Loucy (cell line): ENCODE measurements around the gene RBPMS2.

Source experiments
- CTCF ChIP-seq: fragments of 200-600 bp; sonication (generic); conservative IDR thresholded peaks from 2 replicates; pipeline ENCODE4 v1.5.1; 2014; ENCODE audit warnings: mild to moderate bottlenecking, antibody characterized with exemption, low read length
- EZH2phosphoT487 ChIP-seq: fragments of 200-600 bp; IDR thresholded peaks from 2 replicates; pipeline ENCODE4 v1.6.1; 2018; ENCODE audit warnings: antibody characterized with exemption, mild to moderate bottlenecking, moderate library complexity, borderline replicate concordance

GRCh38 chr15:64775551-64776401, at the start of gene RBPMS2:
- TF ChIP-seq EZH2phosphoT487 (no peak), CTCF (no peak)
